Sigmoid colon (tissue), 4 donors: Measurements from ENCODE around the gene ARCN1.

Experiments
- CTCF ChIP-seq, 4 experiments: fragments of 450-650 bp in 3 of 4; fragments of 200-600 bp in 1 of 4; IDR thresholded peaks; one replicate each; pipeline ENCODE4 v1.5.1; 2016 to 2019; ENCODE audit warnings: antibody characterized with exemption in 4 of 4, mild to moderate bottlenecking in 3 of 4, moderate library complexity in 2 of 4
- EP300 ChIP-seq, 4 donors: sonication (generic); formaldehyde crosslinking; IDR thresholded peaks; one replicate each; pipeline ENCODE4 v1.6.1; 2017; ENCODE audit warnings: antibody characterized with exemption in 4 of 4
- POLR2A ChIP-seq, 2 donors: fragments of 450-650 bp; IDR thresholded peaks; one replicate each; pipeline ENCODE4 v1.6.1; 2016; ENCODE audit warnings: antibody characterized with exemption in 2 of 2, mild to moderate bottlenecking in 2 of 2, moderate library complexity in 2 of 2

GRCh38 chr11:118641397-118642019 is 69.3 kb downstream of the ARCN1 start:
- TF ChIP-seq CTCF (IDR thresholded peaks at IDR 0.05) (no peak), EP300 (IDR thresholded peaks at IDR 0.05) (no peak), POLR2A (IDR thresholded peaks at IDR 0.05) (no peak)
